Activated B cell treated with CpG ODN at 0.5 μM for 24 hours (primary cell): ENCODE results near the gene TSC22D3. TPM values are rescaled to one million over a fixed set of nuclear protein-coding genes. Genes with fewer than 3 reads are reported as not detected.
"Not testable (repeated sequence)": the region's sequence is repeated elsewhere in the genome, so short reads cannot be mapped to it uniquely, and the experiment has no call there.

Experiments
- ATAC-seq: fragments of 200-7000 bp; cut with Tn5 transposase; one replicate; pipeline ENCODE4 v1.10.0; 2021; ENCODE audit warnings: low read depth, mild to moderate bottlenecking, moderate library complexity
- CTCF ChIA-PET: fragments of 350-600 bp; sonication (Branson Sonifier 250); formaldehyde crosslinking; loops from one replicate; lab custom pipeline; 2021; ENCODE audit warnings: antibody characterized with exemption; lab: Charles Lee
- POLR2A ChIA-PET: fragments of 350-600 bp; sonication (Branson Sonifier 250); formaldehyde crosslinking; loops from one replicate; lab custom pipeline; 2021; ENCODE audit warnings: antibody characterized with exemption; lab: Charles Lee
- DNase-seq: peaks from one replicate; pipeline ENCODE4 v3.0.0; 2022
- H3K27ac Mint-ChIP-seq: one replicate; pipeline ENCODE4 v1.8.0; 2020; ENCODE audit warnings: mixed read lengths
- H3K27me3 Mint-ChIP-seq: one replicate; pipeline ENCODE4 v1.8.0; 2021; ENCODE audit warnings: mixed read lengths
- H3K36me3 Mint-ChIP-seq: one replicate; pipeline ENCODE4 v1.8.0; 2021; ENCODE audit warnings: low read depth, mixed read lengths
- H3K4me1 Mint-ChIP-seq: one replicate; pipeline ENCODE4 v1.8.0; 2021; ENCODE audit warnings: mixed read lengths
- H3K4me3 Mint-ChIP-seq: one replicate; pipeline ENCODE4 v1.8.0; 2020; ENCODE audit warnings: mild to moderate bottlenecking, mixed read lengths
- H3K9me3 Mint-ChIP-seq: one replicate; pipeline ENCODE4 v1.8.0; 2020; ENCODE audit warnings: mixed read lengths
- CTCF ChIP-seq: fragments of 200-600 bp; IDR thresholded peaks from one replicate; pipeline ENCODE4 v1.8.0; 2022; ENCODE audit warnings: antibody characterized with exemption, mild to moderate bottlenecking
- intact Hi-C: fragments of 100-400 bp; cut with micrococcal nuclease; formaldehyde crosslinking; loops from one replicate; pipeline ENCODE4 v1.15.1; 2024
- total RNA-seq: library from RNA; stranded (reverse); gene quantifications from 2 replicates; pipeline ENCODE4 v1.2.3, GENCODE V29; 2022

TSC22D3 gene
- total RNA-seq: 80.6 and 80.8 TPM in 2 replicates

DNA sequence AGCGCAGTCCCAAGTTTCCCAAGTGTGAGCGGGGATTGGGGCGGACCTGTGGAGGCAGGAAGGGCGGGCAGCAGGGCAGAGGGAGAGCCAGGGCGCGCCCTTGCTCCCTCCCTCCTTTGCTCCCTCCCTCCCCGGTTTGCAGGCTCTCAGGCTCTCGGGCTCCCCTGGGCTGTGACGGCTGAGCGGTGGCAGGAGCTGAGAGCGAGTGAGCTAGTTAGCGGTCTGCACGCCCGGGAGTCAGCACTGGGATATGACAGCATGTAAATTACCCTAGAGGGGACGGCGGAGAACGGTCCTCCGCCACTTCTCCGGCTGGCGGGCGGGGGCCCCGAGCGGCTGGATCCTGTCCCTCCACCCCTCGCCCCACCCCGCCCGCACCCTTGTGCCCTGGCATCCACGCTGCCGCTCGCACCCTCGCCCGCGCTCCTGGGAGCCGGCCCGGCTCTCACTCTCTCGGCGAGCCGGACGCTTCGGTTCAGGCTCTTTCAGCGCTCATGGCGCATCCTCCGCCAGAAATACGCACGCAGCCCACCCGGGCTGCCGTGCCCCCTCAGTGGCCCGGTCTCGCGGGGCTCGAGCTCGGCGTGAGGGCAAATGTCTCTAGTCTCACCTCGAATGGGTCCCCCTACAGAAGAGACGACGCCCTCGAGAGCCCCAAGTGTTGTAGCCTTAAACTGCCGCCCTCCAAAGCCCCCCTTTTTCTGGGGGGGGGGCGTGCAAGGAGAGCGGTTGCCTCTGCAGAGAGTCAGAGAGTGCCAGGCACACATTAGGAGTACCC lies at the start of gene TSC22D3:
TSC22D3 (minus strand) TSS at position 54 of the 778 bp plus-strand sequence. CDS start 368 bp downstream, outside the sequence.
- POLR2A ChIA-PET: interaction anchor here (1.5 to 3.9 kb wide), 3 partner anchors 59 to 116 kb away, joined by 7 to 38 read pairs (median 35); no protein-coding TSS in a partner anchor
- peaks cover 14% of the 10 kb centered on the region for H3K4me1 Mint-ChIP-seq
- no peaks in the 10 kb centered on the region for H3K36me3 Mint-ChIP-seq
- peak within 1 kb of the TSS; percentile 77 for H3K27ac Mint-ChIP-seq
- no peak for TF ChIP-seq CTCF
- CTCF ChIA-PET: interaction anchor here (0.8 to 8.7 kb wide), 8 partner anchors 47 to 777 kb away, joined by 3 to 146 read pairs (median 6); no protein-coding TSS in a partner anchor
- peak within 1 kb of the TSS; percentile 87 for H3K4me3 Mint-ChIP-seq
- H3K27me3 Mint-ChIP-seq: no peaks in the 10 kb centered on the region
- ATAC-seq (peak; percentile 68), DNase-seq (peak; percentile 29)
- intact Hi-C loops: loop anchor here (1.0 to 10.0 kb wide), 5 partner anchors 34 to 659 kb away; partner anchors contain the start of gene RBM41
- H3K9me3 Mint-ChIP-seq: no peaks in the 10 kb centered on the region

DNA sequence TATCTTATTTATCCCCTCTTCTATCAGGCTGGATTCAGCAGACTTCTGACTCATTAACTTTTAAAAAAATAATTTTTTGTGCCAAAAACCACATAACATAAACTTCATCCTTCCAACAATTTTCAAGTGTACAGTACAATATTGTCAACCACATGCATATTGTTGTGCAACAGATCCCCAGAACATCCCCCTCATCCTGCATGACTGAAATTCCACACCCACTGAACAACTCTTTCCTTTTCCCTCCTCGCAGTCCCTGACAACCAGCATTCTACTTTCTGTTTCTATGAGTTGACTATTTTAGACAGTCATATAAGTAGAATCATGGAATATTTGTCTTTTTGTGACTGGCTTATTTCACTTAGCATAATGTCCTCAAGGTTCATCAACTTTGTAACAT lies 47.9 kb upstream of the TSC22D3 start:
- POLR2A ChIA-PET: no interaction called here
- no peak for ATAC-seq
- H3K27ac Mint-ChIP-seq: no peak overlapping the region

DNA sequence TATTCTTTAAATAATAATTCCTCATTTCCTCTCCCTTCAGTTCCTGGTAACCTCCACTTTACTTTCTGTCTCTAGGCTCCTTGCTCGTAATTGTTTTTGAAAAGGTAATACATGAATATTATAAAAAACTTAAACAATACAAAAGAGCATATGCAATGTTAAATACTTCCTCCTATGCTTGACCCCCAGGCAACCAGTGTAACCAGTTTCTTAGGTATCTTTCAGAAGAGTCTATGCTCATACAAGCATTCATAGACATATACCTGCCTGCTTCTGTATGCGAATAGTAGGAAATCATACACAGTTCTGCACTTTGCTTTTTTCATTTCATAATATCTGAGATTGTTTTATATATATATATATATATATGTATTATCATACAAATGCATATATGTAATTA lies 47.5 kb upstream of the TSC22D3 start:
- POLR2A ChIA-PET: no interaction called here
- Mint-ChIP-seq H3K4me3 (no peak overlapping the region), H3K27me3 (peaks cover 23% of the 10 kb centered on the region), H3K36me3 (peaks cover 1% of the 10 kb centered on the region), H3K4me1 (peaks cover 14% of the 10 kb centered on the region), H3K27ac (no peak overlapping the region), H3K9me3 (no peaks in the 10 kb centered on the region)
- no peak for TF ChIP-seq CTCF
- DNase-seq: no peak
- no peak for ATAC-seq
- CTCF ChIA-PET: no interaction called here
- intact Hi-C loops: no loop called here

More for the DNA sequence above, 47.9 kb upstream of the TSC22D3 start:
- CTCF ChIA-PET: no interaction called here
- TF ChIP-seq CTCF: no peak
- Mint-ChIP-seq H3K36me3 (peaks cover 1% of the 10 kb centered on the region), H3K4me1 (peaks cover 14% of the 10 kb centered on the region), H3K27me3 (peaks cover 24% of the 10 kb centered on the region), H3K9me3 (no peaks in the 10 kb centered on the region), H3K4me3 (no peak overlapping the region)
- intact Hi-C loops: no loop called here
- DNase-seq: no peak

- TF ChIP-seq CTCF: no peak
- Mint-ChIP-seq H3K4me3 (no peak overlapping the region), H3K4me1 (no peaks in the 10 kb centered on the region), H3K27ac (no peak overlapping the region), H3K27me3 (peaks cover 6% of the 10 kb centered on the region), H3K36me3 (peaks cover 1% of the 10 kb centered on the region), H3K9me3 (no peaks in the 10 kb centered on the region)
- intact Hi-C loops: no loop called here
- POLR2A ChIA-PET: no interaction called here
- DNase-seq (no peak), ATAC-seq (no peak)
- CTCF ChIA-PET: no interaction called here
Measured at GRCh38 chrX:107818900-107819521, 43.4 kb upstream of the TSC22D3 start.

- H3K4me1 Mint-ChIP-seq, H3K27ac Mint-ChIP-seq, POLR2A ChIA-PET, CTCF ChIA-PET, H3K36me3 Mint-ChIP-seq, H3K9me3 Mint-ChIP-seq, intact Hi-C loops, ATAC-seq, DNase-seq, H3K4me3 Mint-ChIP-seq: not testable (repeated sequence)
- H3K27me3 Mint-ChIP-seq: peaks cover 16% of the 10 kb centered on the region
Measured at GRCh38 chrX:107810053-107810452, 34.5 kb upstream of the TSC22D3 start.
